GM12878 (cell line): Measurements from ENCODE around the gene DONSON. TPM values are rescaled to one million over a fixed set of nuclear protein-coding genes. Genes with fewer than 3 reads are reported as not detected.

Experiments used
- BACH1 ChIP-seq: fragments of 450-650 bp; IDR thresholded peaks from 2 replicates; pipeline ENCODE4 v1.6.1; 2017; ENCODE audit warnings: mild to moderate bottlenecking, borderline replicate concordance
- BMI1 ChIP-seq: fragments of 450-650 bp; IDR thresholded peaks from 2 replicates; pipeline ENCODE4 v1.6.1; 2016; ENCODE audit warnings: mild to moderate bottlenecking, moderate library complexity, borderline replicate concordance
- DPF2 ChIP-seq: fragments of 450-650 bp; IDR thresholded peaks from 2 replicates; pipeline ENCODE4 v1.6.1; 2017; ENCODE audit warnings: mild to moderate bottlenecking
- E2F8 ChIP-seq: fragments of 450-650 bp; IDR thresholded peaks from 2 replicates; pipeline ENCODE4 v1.6.1; 2018; ENCODE audit warnings: mild to moderate bottlenecking, low read depth, moderate library complexity; ENCODE audit not compliant: partially characterized antibody
- ELK1 ChIP-seq: IDR thresholded peaks from 2 replicates; pipeline ENCODE4 v1.6.1; 2012; ENCODE audit warnings: low read depth, low read length, improper control_type of control experiment
- ESRRA ChIP-seq: IDR thresholded peaks from 2 replicates; pipeline ENCODE4 v1.6.1; 2012; ENCODE audit warnings: mild to moderate bottlenecking, low read length, improper control_type of control experiment
- FOXM1 ChIP-seq: IDR thresholded peaks from 2 replicates; pipeline ENCODE4 v1.6.1; 2012; ENCODE audit warnings: low read depth, mild to moderate bottlenecking, inconsistent platforms, low read length, moderate library complexity
- JUNB ChIP-seq: IDR thresholded peaks from 2 replicates; pipeline ENCODE4 v1.6.1; 2016; ENCODE audit warnings: antibody characterized with exemption, mild to moderate bottlenecking
- MEF2B ChIP-seq: fragments of 450-650 bp; IDR thresholded peaks from 2 replicates; pipeline ENCODE4 v1.6.1; 2018; ENCODE audit warnings: mild to moderate bottlenecking, moderate library complexity; ENCODE audit not compliant: partially characterized antibody, poor library complexity, severe bottlenecking
- MTA2 ChIP-seq: fragments of 450-650 bp; IDR thresholded peaks from 2 replicates; pipeline ENCODE4 v1.6.1; 2016; ENCODE audit warnings: low read depth, mild to moderate bottlenecking, moderate library complexity
- MYB ChIP-seq: fragments of 150-350 bp; IDR thresholded peaks from 2 replicates; pipeline ENCODE4 v1.6.1; 2014; ENCODE audit warnings: mild to moderate bottlenecking, low read depth, low read length, borderline replicate concordance
- NR2C2 ChIP-seq: IDR thresholded peaks from 2 replicates; pipeline ENCODE4 v1.6.1; 2011; ENCODE audit warnings: borderline replicate concordance, low read depth; ENCODE audit not compliant: control insufficient read depth, insufficient read length
- SIX5 ChIP-seq: IDR thresholded peaks from 2 replicates; pipeline ENCODE4 v1.6.1; 2011; ENCODE audit warnings: mild to moderate bottlenecking, low read depth, low read length, moderate library complexity; ENCODE audit not compliant: severe bottlenecking
- SRF ChIP-seq, 2 experiments: IDR thresholded peaks; 2 replicates each; pipeline ENCODE4 v1.6.1; 2011; ENCODE audit warnings: low read depth in 2 of 2, low read length in 2 of 2, mild to moderate bottlenecking in 1 of 2, moderate library complexity in 1 of 2
- STAT1 ChIP-seq: fragments of 450-650 bp; conservative IDR thresholded peaks from 2 replicates; pipeline ENCODE4 v1.6.1; 2014; ENCODE audit warnings: antibody characterized with exemption, mild to moderate bottlenecking
- TARDBP ChIP-seq: IDR thresholded peaks from 2 replicates; pipeline ENCODE4 v1.6.1; 2016; ENCODE audit warnings: borderline replicate concordance
- WRNIP1 ChIP-seq: IDR thresholded peaks from 2 replicates; pipeline ENCODE4 v1.6.1; 2011; ENCODE audit warnings: low read depth, low read length, improper control_type of control experiment, borderline replicate concordance
- YBX1 ChIP-seq: fragments of 450-650 bp; IDR thresholded peaks from 2 replicates; pipeline ENCODE4 v1.6.1; 2016; ENCODE audit warnings: antibody characterized with exemption
- ZZZ3 ChIP-seq: IDR thresholded peaks from 2 replicates; pipeline ENCODE4 v1.6.1; 2011; ENCODE audit warnings: low read depth; ENCODE audit not compliant: control insufficient read depth, insufficient read length
- polyA plus RNA-seq, 11 experiments: library from polyadenylated mRNA; depleted of rRNA in 4 of 11; unstranded in 6 of 11; stranded (reverse) in 5 of 11; fragments of >200 nt; fragmentation: Nextera tagmentation in 4 of 11; fragmentation: Illumina TruSeq in 1 of 11; extraction: Ambion mirVana in 4 of 11; extraction: Trizol in 1 of 11; gene quantifications; 1 replicate in 1 of 11; 2 replicates in 10 of 11; pipeline versions ENCODE4 v1.2.1 to v1.2.3, GENCODE V29; 2011 to 2016; ENCODE audit warnings: inconsistent platforms in 2 of 11, missing spikeins in 2 of 11, low read depth in 1 of 11
- total RNA-seq, 4 experiments: library from RNA; depleted of rRNA in 3 of 4; stranded (reverse); fragments of >200 nt in 3 of 4; fragmentation: Illumina TruSeq in 1 of 4; extraction: Trizol in 1 of 4; gene quantifications; 2 replicates each; pipeline versions ENCODE4 v1.2.1 to v1.2.3, GENCODE V29; 2013 to 2021
- TF ChIP-seq, protein P1 (sequence below): fragments of 450-650 bp; conservative IDR thresholded peaks from 2 replicates; pipeline ENCODE4 v1.6.1; 2017; ENCODE audit warnings: mild to moderate bottlenecking, moderate library complexity
- TF ChIP-seq, protein P2 (sequence below): IDR thresholded peaks from 2 replicates; pipeline ENCODE4 v1.6.1; 2012; ENCODE audit warnings: mild to moderate bottlenecking, low read depth, low read length

DONSON gene
- total and polyA plus RNA-seq, 10 of the 15 experiments (the other 5 are each of a cell fraction or from before 2014, with no cell fraction given): 13.6 to 51.2 (median 32.2) TPM

DNA sequence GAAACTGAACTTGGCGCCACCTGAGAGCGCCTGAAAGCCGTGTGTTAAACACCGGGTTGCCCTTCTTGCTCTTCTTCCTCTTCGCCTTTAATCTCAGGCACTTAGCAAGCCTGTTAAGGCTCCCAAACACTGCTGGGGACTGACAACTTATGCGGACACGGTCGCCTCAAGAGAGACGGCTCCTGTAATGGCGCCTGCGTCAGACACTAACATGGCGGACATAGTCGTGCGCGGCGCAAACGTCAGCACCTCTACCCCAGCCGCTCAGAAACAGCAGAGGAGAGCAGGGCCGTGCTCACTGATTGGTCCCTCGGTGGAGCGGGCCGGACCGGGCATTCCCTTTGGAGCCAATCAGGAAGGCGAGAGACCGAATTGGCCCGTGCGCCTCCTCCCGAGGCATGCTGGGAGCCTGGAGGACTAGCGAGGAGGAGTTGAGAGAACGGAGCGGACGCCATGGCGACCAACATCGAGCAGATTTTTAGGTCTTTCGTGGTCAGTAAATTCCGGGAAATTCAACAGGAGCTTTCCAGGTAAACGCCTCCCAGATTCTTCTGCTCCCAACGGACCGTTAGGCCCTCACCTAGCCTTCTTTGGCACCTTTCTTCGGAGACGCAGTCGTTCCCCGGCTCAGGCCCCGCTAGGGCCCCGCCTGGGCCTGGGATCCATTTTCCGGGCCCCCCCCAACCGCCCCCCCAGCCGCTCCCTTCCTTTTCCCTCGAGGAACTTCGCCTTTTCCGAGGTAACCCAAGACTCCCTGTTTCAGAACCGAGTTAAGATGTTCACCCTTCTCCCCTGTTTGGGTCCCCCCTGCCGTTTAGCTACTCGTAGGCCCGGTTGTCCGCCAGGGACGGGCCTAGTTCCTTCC is 45.6 kb downstream of the DONSON start, which contains the start of gene SON (continued):
- no peak for TF ChIP-seq E2F8
- no peak for TF ChIP-seq ESRRA
- no peak for TF ChIP-seq BMI1
- no peak for TF ChIP-seq MTA2
- no peak for TF ChIP-seq ZZZ3
- TF ChIP-seq STAT1: no peak
- TF ChIP-seq MYB: no peak
- TF ChIP-seq SRF (IDR thresholded peaks at IDR 0.05; ENCODE audit: low read depth in 2 of 2, low read length in 2 of 2): 0 out of 4 replicates have a peak, but pooled peaks of 1 of the 2 experiments have one; percentile 12
- TF ChIP-seq DPF2: no peak
- TF ChIP-seq FOXM1: no peak
- TF ChIP-seq, protein P1, sequence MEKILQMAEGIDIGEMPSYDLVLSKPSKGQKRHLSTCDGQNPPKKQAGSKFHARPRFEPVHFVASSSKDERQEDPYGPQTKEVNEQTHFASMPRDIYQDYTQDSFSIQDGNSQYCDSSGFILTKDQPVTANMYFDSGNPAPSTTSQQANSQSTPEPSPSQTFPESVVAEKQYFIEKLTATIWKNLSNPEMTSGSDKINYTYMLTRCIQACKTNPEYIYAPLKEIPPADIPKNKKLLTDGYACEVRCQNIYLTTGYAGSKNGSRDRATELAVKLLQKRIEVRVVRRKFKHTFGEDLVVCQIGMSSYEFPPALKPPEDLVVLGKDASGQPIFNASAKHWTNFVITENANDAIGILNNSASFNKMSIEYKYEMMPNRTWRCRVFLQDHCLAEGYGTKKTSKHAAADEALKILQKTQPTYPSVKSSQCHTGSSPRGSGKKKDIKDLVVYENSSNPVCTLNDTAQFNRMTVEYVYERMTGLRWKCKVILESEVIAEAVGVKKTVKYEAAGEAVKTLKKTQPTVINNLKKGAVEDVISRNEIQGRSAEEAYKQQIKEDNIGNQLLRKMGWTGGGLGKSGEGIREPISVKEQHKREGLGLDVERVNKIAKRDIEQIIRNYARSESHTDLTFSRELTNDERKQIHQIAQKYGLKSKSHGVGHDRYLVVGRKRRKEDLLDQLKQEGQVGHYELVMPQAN: no peak; the same call in none of the 2 replicates
- TF ChIP-seq WRNIP1: no peak
- no peak for TF ChIP-seq YBX1
- no peak; the same call in 1 of the 2 replicates for TF ChIP-seq TARDBP
- TF ChIP-seq, protein P2, sequence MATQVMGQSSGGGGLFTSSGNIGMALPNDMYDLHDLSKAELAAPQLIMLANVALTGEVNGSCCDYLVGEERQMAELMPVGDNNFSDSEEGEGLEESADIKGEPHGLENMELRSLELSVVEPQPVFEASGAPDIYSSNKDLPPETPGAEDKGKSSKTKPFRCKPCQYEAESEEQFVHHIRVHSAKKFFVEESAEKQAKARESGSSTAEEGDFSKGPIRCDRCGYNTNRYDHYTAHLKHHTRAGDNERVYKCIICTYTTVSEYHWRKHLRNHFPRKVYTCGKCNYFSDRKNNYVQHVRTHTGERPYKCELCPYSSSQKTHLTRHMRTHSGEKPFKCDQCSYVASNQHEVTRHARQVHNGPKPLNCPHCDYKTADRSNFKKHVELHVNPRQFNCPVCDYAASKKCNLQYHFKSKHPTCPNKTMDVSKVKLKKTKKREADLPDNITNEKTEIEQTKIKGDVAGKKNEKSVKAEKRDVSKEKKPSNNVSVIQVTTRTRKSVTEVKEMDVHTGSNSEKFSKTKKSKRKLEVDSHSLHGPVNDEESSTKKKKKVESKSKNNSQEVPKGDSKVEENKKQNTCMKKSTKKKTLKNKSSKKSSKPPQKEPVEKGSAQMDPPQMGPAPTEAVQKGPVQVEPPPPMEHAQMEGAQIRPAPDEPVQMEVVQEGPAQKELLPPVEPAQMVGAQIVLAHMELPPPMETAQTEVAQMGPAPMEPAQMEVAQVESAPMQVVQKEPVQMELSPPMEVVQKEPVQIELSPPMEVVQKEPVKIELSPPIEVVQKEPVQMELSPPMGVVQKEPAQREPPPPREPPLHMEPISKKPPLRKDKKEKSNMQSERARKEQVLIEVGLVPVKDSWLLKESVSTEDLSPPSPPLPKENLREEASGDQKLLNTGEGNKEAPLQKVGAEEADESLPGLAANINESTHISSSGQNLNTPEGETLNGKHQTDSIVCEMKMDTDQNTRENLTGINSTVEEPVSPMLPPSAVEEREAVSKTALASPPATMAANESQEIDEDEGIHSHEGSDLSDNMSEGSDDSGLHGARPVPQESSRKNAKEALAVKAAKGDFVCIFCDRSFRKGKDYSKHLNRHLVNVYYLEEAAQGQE: no peak
- 0 out of 2 replicates have a peak, but pooled peaks have one; percentile 26 for TF ChIP-seq BACH1
- TF ChIP-seq SIX5: peak; percentile 5
- TF ChIP-seq ELK1: no peak
- TF ChIP-seq NR2C2: no peak
- no peak for TF ChIP-seq MEF2B
- no peak for TF ChIP-seq JUNB
